HUDEP-2 (cell line): ENCODE results near the gene MYO7B.

Source experiments
- DNase-seq, 76 experiments: peaks; one replicate each; lab custom pipeline; 2025; ENCODE audit not compliant: unreplicated experiment in 76 of 76; lab: John Stamatoyannopoulos, UW

MYO7B gene

DNA sequence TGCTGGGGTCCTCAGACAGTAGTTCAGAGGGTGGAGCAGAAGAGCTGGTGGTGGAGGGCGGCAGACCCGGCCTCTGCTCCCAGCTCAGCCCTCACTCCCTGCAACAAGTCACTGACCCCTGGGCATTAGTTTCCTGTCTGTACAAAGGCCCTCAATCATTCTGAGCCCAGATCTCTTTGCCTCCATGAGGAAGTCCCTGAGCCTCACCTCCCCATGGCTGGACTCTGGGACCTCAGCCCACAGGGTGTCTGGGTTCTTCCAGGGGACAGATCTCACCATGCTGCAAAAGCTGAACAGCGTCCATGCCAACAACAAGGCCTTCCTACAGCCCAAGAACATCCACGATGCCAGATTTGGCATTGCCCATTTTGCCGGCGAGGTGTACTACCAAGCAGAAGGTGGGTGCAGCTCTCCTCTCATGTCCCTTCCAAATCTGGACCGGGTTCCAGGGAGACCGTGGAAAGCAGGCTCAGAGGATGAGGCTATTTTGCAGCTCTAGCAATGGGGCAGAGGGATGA lies 49.1 kb downstream of the MYO7B start:
- DNase-seq, result no peak

DNA sequence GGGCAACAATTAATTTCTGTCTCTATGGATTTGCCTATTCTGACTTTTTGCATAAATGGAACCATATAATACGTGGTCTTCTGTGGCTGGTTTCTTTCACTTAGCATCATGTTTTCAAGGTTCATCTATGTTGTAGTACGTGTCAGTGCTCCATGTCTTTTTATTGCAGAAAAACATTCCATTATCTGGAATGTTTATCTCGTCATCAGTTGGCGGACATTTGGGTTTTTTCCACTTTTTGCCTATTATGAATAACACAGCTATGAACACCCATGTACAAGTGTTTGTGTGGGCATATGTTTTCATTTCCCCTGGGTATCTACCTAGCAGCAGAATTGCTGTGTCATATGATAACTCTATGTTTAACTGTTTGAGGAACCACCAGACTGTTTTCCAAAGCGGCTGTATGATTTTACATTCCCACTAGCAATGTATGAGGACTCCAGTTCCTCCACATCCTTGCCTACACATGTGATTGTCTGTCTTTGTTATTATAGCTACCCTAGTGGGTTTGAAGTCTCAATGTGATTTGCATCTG lies 49.9 kb downstream of the MYO7B start:
- DNase-seq, result no peak

DNA sequence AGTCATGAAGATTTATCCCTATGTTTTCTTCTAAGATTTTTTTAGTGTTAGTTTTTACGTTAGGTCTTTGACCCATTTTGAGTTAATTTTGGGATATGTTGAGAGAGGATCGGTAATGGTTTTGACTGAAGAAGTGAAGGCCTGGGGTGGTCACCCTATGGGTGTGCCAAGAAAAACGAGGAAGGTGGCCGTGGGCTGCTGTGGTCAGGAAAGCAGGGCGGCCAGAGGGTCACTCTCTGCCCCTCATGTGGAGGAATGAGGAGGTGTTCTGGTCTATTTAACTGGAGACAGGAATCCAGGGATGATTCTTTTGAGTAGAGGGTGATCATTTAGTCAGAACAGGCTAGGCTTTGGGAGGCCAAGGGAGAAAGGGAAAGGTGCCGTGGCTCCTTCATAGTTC lies 50.7 kb downstream of the MYO7B start:
- no peak for DNase-seq

DNA sequence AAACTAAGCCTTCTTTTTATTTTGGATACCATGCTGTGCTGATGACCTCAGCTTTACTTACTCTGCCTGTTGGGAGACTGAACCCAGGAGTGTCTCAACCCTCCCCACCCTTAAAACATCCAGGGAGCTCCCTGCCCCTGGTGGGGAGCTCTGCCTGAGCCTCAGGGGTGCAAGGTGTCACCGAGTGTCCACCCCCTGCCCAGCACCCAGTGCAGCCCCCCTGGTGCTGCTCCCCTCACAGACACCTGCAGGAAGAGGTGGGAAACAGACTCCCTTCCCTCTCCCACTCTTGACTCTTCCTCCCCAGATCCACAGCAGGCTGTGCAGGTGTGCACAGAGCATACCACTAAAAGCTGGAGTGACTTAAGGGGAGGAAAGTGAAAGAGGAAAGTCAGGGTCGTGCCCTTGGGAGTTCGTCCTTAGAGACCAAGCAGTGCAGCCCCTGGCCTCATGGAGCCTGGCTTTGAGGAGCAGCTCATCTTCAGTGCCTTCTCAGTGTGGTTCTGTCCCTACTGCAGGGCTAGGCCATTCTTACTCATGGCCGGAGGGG lies 51.3 kb downstream of the MYO7B start:
- no peak for DNase-seq

DNA sequence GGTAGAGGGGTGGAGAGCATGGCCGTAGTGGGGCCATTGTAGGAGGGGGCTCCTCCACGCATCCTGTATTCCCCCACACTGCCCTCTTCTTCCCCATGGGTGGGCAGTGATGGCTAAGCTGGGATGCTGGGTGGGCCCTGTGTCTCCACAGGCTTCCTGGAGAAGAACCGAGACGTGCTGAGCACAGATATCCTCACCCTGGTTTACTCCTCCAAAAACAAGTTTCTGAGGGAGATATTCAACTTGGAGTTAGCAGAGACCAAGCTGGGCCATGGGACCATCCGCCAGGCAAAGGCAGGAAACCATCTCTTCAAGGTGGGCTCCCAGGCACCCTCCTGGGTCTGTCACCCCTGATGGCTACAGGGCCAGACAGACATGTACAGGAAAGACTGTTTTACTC lies 52.8 kb downstream of the MYO7B start:
- no peak for DNase-seq

DNA sequence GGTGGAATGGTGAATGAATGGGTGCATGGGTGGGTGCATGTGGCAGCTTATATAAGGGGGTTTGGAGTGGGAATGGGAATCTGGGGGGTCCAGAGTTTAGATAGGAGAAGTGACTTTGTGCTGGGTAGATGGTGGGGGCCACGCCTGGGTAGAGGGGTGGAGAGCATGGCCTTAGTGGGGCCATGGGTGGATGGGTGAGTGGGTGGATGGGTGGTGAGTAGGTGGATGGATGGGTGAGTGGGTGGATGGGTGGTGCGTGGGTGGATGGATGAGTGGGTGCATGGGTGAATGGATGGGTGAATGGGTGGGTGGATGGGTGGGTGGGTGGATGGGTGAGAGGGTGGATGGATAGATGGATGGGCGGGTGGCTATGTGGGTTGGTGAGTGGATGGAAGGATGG lies 53.9 kb downstream of the MYO7B start:
- no peak for DNase-seq

DNA sequence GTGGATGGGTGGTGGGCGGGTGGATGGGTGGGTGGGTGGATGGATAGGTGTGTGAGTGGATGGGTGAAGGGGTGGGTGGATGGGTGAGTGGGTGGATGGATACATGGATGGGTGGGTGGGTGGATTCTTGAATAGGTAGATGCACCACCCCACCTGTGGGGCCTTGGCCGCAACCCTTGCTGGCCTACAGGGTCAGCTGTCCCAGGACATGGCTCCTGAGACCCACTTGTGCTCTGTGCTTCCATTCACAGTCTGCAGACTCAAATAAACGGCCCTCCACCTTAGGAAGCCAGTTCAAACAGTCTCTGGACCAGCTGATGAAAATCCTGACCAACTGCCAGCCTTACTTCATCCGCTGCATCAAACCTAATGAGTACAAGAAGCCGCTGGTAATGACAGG lies 54.4 kb downstream of the MYO7B start:
- no peak for DNase-seq

DNA sequence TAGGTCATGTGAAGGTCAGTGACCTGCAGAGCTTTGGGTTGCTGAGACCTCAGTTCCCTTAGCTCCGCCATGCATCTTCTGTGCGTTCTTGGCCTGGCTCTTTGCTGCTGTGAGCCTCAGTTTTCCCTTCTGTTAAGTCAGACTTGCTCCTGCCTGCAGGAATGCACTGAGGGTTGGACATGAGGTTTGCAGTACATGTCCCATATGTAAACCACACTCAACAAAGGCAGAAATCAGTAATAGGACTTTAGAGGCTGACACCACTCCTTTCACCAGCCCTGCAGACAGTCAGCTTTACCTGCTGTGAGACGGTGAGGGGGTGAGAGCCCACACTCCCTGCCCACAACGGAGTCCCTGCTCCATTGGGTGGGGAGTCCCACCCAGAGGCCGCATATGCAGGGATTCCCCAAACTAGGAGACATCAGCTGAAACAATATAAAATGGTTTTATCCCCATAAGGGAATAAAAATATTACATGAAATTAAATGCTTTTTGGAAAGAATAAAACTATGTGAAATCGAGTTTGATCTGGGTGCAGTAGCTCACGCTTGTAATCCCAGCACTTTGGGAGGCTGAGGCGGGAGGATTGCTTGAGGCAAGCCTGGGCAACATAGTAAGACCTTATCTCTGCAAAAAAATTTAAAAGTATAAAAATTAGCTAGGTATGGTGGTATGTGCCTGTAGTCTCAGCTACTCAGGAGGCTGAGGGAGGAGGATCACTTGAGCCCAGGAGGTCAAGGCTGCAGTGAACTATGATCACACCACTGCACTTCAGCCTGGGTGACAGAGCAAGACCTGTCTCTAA lies 55.1 kb downstream of the MYO7B start:
- no peak for DNase-seq

DNA sequence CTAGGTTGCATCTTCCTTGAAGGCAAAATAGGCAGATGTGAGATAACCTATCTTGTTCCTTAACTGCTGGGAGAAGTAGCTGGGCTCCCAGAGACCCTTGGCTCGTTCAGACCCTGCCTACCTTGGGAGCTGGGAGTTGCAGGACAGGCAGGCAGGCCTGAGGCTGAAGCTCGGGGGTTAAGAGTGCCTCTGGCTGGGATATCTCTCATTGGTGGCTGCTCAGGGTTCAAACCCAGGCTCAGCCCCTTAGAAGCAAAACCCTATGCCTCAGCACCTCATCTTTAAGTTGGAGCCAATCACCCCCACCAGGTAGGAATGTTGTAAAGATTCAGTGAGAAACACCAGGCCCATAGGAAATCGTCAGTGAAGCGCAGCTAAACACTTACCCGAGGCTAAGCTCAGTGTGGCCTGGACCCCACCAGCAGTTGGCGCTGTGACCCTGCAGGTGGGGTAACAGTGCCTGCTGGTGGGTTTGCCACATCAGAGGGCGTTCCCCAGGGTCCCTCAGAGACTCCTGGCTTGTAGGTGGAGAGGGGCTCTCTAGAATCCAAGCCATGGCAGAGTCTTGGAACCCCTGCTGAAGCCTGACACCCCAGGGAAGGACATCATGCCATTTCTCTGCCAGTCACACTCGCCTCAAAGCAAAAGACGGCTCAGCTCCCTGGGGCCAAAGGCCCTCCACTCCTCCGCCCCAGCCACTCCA lies 55.9 kb downstream of the MYO7B start:
- peak in 38 of 76 experiments; percentile 2 to 63 (median 16) for DNase-seq

DNA sequence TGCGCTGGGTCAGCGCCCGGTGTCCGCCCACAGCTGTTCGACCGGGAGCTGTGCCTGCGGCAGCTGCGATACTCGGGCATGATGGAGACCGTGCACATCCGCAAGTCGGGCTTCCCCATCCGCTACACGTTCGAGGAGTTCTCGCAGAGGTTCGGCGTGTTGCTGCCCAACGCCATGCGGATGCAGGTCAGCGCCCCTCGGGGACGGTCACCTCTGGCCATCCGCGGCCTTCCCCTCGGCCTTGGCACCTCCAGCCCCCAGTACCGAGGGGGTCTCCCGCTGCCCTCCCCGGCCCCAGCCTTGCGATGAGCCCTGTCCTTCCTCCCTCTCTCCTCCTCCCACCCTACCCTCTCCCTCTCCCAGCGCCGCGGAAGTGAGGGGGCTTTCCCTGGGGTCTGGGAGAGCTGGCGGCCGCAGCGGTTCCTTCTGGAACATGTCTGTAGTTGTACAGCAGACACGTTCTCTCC lies 57.3 kb downstream of the MYO7B start:
- DNase-seq, result no peak

DNA sequence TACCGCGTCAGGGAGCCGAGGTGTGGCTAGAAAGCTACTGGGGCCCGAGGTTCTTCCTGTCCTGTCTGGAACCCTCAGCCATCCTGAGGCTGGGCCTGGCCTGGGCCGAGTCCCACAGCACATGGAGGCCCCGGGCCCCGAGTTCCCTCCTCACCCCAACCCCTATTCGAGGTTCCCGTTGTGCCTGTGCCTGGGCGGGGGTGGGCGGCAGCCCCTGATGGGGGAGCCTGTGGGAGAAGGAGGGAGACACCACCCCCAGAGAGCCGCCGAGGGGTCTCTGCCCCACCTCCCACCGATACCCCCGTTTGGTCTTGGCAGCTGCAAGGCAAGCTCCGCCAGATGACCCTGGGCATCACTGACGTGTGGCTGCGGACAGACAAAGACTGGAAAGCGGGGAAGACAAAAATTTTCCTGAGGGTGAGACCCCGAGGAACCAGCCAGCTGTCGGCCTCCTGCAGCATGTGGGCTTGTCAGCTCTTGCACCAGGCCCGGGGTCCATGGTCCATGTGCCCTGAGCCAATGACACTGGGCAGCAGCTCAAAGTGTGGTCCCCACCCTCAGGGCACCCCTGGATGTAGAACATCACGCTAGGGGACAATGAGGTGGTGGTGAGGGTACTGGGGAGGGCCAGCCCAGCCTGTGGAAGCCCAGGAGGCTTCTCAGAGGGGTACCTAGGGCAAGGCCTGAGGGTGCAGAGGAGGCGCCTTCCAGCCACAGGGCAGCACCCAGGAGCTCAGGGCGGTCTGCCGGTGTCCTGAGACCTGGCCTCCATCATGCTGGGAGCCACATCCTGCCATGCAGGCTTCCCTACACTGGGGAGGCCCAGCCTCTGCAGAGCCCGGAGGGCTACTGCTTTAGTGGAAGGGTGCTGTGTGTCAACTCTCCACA lies 58.0 kb downstream of the MYO7B start:
- DNase-seq, result no peak

DNA sequence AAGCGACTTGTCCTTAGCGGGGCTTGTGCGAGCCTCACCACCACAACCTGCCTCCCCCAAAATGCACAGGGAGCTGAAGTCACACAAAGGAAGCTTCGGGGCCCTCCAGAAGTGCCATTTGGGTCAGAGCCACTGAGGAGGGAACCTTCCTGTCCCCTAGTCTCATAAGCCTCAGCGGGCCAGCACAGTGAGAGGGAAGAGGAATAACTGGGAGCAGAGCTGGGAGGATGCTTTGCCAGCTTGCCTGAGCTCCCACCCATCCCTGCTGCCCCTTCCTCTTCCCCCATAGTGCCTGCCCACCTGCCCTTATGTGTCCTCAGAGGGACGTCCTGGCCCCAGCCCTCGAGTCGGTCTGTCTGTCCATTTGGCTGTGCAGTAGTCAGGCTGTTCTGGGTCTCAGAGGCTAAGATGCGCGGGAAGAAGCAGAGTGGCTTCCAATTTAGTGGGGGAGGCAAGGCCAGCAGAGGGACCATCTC lies 58.7 kb downstream of the MYO7B start:
- no peak for DNase-seq

DNA sequence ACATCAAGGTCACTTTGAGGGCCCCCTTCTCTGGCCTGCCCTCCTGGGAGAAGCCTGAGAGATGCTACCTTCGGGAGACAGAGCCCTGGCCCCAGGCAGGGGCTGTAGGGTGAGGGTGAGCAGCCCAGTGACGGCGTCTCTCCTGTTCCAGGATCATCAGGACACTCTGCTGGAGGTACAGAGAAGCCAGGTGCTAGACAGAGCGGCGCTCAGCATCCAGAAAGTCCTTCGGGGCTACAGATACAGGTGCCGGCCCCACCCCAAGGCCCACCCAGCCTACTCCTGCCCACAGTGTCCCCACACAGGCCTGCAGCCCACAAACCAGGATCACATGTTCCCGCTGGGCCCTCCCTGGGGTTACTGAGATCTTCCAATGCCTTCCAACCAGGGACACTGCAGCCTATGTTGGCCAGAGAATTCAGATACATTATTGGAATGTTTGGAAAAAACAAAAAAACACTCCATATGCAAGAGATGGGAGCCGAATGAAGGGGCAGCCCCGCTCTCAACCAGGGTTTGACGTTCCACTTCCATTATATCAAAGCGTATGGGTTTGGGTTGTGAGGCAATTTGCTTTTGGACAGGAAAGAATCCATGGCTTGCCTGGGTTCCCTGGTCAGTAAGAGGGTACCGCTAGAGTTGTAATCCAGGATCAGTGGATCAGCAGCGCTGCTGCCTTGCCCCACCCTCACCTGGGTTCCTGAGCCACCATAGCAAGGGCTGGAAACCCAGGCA lies 61.0 kb downstream of the MYO7B start:
- DNase-seq, result no peak

DNA sequence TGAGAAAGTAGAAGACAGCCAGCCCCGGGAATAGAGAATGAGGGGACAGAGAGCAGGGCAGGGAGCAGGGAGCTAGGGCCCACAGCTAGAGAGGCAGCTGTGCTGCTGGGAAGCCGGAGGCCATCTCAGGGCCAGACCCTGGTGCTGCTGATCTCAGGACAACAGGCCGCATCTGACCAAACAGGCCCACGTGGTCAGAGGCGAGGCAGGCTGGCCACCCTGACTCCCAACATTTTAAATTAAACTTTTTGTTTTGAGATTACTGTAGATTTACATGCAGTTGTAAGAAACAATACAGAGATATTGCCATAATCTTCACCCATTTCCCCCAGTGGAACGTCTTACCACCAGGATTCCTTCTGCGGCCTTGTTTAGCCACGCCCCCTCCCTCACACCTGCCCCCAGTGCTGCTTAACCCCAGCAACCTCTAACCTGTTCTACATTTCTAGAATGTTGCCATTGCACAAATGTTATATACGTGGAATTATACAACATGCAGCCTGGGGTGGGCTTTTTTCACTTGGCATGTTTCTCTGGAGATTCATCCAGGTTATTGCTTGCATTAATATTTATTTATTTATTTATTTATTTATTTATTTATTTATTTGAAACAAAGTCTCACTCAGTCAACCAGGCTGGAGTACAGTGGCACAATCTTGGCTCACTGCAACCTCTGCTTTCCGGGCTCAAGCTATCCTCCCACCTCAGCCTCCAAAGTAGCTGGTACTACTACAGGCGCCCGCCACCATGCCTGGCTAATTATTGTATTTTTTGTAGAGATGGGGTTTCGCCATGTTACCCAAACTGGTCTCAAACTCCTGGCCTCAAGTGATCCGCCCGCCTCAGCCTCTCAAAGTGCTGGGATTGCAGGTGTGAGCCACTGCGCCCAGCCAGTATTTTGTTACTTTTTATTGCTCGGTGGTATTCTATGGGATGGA lies 61.8 kb downstream of the MYO7B start:
- DNase-seq, result no peak

DNA sequence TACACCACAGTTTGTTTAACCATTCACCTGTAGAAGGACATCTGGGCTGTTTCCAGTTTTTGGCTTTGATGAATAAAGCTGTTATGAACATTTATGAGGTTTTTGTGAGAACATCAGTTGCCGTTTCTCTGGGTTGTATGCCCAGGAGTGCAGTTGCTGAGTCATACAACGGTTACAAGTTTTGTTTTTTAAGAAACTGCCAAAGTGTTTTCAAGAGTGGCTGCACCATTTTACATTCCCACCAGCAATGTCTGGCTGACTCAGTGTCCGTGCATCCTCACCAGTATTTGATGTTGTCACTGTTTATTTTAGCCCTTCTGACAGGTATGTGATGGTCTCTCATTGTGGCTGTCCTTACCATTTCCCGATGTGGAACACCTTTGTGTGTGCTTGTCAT lies 62.5 kb downstream of the MYO7B start:
- no peak for DNase-seq

DNA sequence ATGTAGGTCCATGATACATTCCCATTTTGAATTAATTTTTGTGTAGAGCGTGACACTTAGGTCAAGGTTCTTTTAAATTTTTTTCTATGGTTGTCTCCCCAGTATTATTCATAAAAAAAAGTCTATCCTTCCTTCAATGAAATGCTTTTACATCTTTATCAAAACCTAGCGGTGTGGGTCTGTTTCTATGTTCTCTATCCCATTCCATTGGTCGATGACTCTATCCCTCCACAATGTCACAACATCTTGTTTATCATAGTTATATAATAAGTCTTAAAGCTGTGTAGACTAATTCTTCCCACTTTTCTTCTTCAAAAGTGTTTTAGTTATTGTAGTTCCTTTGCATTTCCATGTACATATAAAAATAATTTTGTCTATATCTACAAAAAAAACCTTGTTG lies 63.2 kb downstream of the MYO7B start:
- DNase-seq, result no peak

DNA sequence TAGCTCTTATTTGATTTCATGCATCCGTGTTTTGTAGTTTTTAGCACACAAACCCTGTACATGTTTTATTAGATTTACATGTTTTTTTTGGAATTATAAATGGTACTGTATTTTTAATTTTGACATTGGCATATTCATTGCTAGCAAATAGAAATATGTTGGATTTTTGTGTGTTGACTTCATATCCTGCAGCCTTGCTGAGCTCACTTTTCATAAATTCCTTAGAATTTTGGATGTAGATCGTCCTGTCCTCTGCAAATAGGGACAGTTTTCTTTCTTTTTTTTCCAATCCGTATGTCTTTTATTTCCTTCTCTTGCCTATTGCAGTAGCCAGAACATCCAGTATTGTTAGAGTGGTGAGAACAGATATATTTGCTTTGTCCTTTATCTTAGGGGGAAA lies 63.7 kb downstream of the MYO7B start:
- DNase-seq, result no peak

DNA sequence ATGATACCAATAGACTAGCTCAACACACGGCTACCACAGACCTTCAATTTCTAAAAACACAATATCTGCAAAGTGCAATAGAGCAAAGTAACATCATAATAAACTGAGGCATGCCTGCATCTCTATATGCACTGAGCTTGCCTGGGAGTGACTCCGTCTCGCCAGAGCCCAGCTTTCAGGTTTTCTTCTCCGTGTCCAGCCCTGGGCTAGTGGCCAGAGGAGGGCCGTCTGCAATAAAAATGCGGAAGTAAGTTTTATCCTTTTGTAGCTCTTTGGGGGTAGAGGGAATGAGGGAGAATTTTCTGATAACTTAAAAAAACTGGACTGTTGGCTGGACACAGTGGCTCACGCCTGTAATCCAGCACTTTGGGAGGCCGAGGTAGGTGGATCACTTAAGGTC lies 69.5 kb downstream of the MYO7B start:
- DNase-seq, result no peak
